ENCODE data around the gene PEX26. TPM values are rescaled to one million over a fixed set of nuclear protein-coding genes. Genes with fewer than 3 reads are reported as not detected.
"Not testable (repeated sequence)": the region's sequence is repeated elsewhere in the genome, so short reads cannot be mapped to it uniquely, and the experiment has no call there.

PEX26 gene
- total RNA-seq, 4 donors from 2014 or later: 28.2 to 36.1 (median 31.2) TPM

- H3K4me3 ChIP-seq: no peak overlapping the region
- no peak for TF ChIP-seq CTCF (IDR thresholded peaks at IDR 0.05)
- no peak for TF ChIP-seq POLR2A (IDR thresholded peaks at IDR 0.05)
- H3K27me3 ChIP-seq: no peaks in the 10 kb centered on the region
- H3K27ac ChIP-seq: no peak overlapping the region
- H3K9me3 ChIP-seq: no peaks in the 10 kb centered on the region
- H3K36me3 ChIP-seq: no peaks in the 10 kb centered on the region
- intact Hi-C loops (cut with DNase I; ENCODE audit: low total_unique reads): no loop called here
- DNase-seq: no peak
- H3K4me1 ChIP-seq: no peaks in the 10 kb centered on the region
Observed at GRCh38 chr22:18121954-18122554, 44.3 kb downstream of the PEX26 start.

DNA sequence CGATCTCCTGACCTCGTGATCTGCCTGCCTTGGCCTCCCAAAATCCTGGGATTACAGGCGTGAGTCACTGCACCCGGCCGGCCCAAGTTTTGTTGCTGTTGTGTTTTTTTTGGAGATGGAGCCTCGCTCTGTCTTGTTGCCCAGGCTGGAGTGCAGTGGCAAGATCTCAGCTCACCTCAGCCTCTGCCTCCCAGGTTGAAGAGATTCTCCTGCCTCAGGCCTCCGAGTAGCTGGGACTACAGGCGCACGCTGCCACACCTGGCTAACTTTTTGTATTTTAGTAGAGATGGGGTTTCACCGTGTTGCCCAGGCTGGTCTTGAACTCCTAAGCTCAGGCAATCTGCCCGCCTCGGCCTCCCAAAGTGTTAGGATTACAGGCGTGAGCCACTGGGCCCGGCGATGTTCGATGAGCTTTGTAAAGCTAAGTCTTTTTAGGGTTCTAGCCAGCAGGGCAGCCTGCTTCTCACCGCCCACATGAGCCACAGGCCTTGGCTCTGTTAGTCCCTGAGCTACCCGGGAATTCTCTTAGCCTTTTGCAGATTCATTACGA is 45.8 kb downstream of the PEX26 start:
- H3K27me3 ChIP-seq; H3K27ac ChIP-seq; H3K36me3 ChIP-seq; H3K9me3 ChIP-seq; H3K4me3 ChIP-seq; intact Hi-C loops (cut with DNase I; ENCODE audit: low total_unique reads); H3K4me1 ChIP-seq: not testable (repeated sequence)
- DNase-seq: peak in 1 of 2 donors; percentile 9

- Histone ChIP-seq H3K36me3 (no peaks in the 10 kb centered on the region), H3K27ac (no peak overlapping the region), H3K4me1 (no peaks in the 10 kb centered on the region), H3K4me3 (no peak overlapping the region), H3K27me3 (no peaks in the 10 kb centered on the region), H3K9me3 (no peaks in the 10 kb centered on the region)
- intact Hi-C loops (cut with DNase I; ENCODE audit: low total_unique reads): no loop called here
- peak in 1 of 2 donors; percentile 7 for DNase-seq
- no peak for TF ChIP-seq POLR2A (IDR thresholded peaks at IDR 0.05)
- no peak for TF ChIP-seq CTCF (IDR thresholded peaks at IDR 0.05)
Observed at GRCh38 chr22:18126606-18127005, 48.8 kb downstream of the PEX26 start.

- Histone ChIP-seq H3K4me3 (no peak overlapping the region), H3K27me3 (no peaks in the 10 kb centered on the region), H3K4me1 (no peaks in the 10 kb centered on the region), H3K9me3 (no peaks in the 10 kb centered on the region), H3K36me3 (no peaks in the 10 kb centered on the region), H3K27ac (no peak overlapping the region)
- TF ChIP-seq CTCF (IDR thresholded peaks at IDR 0.05) (no peak), POLR2A (IDR thresholded peaks at IDR 0.05) (no peak)
- DNase-seq: peak in 1 of 2 donors; percentile 12
- intact Hi-C loops (cut with DNase I; ENCODE audit: low total_unique reads): no loop called here
Observed at GRCh38 chr22:18130018-18130417, 52.2 kb downstream of the PEX26 start.

- DNase-seq: peak in 1 of 2 donors; percentile 8
- Histone ChIP-seq H3K4me3 (no peak overlapping the region), H3K9me3 (no peaks in the 10 kb centered on the region), H3K36me3 (no peaks in the 10 kb centered on the region), H3K4me1 (no peaks in the 10 kb centered on the region), H3K27me3 (no peaks in the 10 kb centered on the region), H3K27ac (no peak overlapping the region)
- intact Hi-C loops (cut with DNase I; ENCODE audit: low total_unique reads): no loop called here
- TF ChIP-seq POLR2A (IDR thresholded peaks at IDR 0.05) (no peak), CTCF (IDR thresholded peaks at IDR 0.05) (no peak)
Observed at GRCh38 chr22:18130699-18131429, 53.1 kb downstream of the PEX26 start.
